GM21367 (cell line): ENCODE data around the gene SLC15A5.

Experiments
- ATAC-seq: cut with Tn5 transposase; IDR thresholded peaks from one replicate; pipeline ENCODE4 v1.9.1; 2021; ENCODE audit not compliant: unreplicated experiment

SLC15A5 gene

DNA sequence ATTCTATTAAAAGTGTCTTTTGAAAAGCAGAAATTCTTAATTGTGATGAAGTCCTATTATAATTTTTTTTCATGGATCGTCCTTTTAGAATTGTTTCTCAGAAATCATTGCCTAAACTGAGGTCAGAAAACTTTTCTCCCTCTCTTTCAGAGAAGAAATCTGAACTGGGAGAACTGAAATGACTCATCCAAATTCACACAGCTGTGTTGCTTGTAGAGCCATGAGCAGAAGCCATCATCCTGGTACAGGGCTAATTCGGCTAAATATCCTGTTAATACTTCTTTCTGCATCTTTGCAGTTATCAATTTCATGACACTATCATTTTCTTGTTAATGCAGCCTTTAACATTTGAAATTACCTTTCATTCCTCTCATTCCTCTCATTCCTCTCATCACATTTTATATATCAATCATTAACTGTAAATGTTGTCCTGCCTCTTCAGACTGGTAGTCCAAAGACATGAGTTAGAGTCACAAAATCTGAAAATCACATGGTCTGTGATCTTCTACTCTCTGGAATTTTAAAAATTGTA lies 15.5 kb downstream of the SLC15A5 start:
- ATAC-seq = no peak

GRCh38 chr12:16260206-16260605 lies 17.3 kb downstream of the SLC15A5 start:
- ATAC-seq = no peak

DNA sequence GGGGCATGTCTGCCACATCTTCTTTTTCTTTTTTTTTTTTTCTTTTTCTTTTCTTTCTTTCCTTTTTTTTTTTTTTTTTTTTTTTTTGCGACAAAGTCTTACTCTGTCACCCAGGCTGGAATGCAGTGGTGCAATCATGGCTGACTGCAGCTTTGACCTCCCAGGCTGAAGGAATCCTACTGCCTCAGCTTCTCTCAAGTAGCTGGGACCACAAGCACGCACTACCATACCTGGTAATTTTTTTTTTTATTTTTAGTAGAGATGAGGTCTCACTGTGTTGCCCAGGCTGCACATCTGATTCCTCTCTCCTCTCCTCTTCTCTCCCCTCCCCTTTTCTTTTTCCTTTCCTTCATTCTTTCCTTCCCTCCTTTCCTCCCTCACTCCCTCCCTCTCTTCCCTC lies 18.5 kb downstream of the SLC15A5 start:
- no peak for ATAC-seq

DNA sequence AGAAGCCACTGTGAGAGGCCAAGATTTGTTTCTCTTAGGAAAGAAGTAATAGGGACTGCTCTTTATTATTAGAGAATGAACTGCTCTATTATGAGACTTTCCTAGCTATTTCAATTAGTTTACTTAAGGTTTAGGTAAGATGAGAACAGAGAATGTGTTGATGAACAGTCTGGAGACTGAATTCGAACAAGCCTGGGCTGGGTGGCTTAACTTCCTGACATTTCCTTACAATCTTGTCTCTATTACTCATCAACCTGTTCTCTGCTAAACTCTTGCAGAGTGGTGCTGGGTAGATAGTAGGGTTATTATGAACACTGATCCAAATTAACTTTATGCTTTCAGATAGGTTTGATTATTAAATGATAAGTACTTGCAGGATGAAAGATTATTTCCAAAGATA lies 31.2 kb downstream of the SLC15A5 start:
- ATAC-seq = no peak

DNA sequence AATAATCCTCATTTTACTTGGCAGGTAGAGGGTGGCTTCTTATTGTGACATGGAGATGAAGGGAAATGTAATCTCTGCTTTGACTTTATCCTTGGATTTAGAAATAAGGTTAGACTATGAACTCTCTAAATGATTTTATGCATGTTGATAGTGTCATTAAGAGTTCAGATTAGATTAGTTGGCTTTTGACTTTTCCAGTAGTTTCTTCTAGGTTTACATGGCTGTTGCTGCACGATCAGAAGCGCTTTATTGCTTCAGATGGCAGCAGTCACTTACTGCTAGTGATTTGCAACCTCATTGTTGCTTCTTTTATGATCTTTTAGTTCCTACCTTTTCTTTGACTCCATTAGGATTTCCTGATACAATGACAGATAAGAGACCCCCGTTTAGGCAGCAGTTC lies 32.3 kb downstream of the SLC15A5 start:
- ATAC-seq = no peak

DNA sequence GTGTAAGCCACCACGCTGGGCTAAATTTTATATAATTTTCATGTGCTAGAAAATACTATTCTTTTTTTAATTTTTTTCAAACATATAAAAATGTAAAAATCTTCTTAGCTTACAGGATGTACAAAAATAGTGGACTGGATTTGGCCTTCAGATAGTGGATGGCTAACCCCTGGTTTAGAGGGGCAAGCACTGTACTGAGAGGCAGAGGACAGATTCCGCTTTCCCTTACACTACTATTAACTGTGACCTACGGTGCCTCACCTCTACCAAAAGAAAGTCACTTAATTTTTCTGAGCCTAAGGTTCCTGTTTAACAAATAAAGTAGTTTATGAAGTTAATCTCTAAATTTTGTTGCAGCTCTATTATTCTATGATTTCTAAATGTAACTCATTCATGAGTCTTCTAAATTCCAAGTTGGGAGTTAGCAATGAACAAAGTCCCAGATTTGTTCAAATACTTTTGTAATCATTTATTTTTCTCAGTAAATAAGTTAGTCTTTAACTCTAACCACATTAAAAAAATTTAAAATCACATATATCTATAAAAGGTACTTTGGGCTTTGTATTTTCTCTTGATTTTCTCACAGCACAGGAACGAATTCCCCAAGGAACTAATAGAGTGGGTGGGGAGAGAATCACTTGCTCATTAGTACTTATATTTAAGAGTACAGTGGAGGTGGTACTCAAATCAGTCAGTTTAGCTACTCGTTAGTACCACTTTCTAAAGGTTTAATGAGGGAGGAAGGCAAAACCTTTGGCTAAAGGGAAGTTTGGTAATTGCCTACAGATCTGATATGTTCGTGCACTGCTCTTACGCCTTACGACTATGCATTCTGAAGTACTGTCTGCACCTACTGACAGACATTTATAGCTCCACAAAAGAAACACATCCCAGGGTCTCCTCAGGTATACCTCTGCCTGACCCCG lies 33.7 kb downstream of the SLC15A5 start:
- no peak for ATAC-seq

DNA sequence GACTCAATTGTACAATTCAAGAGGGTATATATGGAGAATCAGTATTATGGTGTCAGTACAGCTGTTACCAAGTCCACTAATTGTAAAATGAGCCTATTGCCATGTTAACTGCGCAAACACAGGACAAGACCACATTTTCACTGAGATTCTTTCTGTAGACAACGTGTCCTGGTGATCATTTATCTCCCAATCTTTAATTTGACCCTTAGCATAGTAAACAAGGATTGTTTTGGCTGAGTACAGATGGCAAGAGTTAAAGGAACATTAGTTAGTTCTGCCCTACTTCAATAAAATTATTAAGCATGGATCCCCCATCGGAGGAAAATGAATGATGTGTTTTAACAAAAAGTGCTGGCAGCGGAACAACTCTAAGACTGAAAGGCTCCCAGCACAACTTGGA lies 36.1 kb downstream of the SLC15A5 start:
- no peak for ATAC-seq

GRCh38 chr12:16238661-16239060 lies 38.8 kb downstream of the SLC15A5 start:
- ATAC-seq = no peak

DNA sequence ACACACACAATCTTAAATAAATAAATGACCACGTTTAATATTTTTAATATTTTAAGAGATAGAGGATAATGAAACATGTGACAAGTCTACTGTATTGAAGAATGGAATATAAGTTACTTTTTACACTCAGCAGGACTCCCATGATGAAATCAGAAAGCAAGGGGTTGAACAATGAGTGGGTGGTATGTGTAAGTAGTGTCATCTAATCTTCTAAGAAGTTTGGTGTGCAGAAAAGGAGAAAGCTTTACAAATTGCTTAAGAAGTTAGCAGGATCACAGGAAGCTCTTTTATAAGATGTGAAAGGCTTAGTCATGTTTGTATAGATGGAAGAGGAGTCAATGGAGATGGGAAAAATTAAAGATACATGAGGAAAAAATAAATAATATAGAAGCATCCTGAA lies 47.8 kb downstream of the SLC15A5 start:
- ATAC-seq = no peak

DNA sequence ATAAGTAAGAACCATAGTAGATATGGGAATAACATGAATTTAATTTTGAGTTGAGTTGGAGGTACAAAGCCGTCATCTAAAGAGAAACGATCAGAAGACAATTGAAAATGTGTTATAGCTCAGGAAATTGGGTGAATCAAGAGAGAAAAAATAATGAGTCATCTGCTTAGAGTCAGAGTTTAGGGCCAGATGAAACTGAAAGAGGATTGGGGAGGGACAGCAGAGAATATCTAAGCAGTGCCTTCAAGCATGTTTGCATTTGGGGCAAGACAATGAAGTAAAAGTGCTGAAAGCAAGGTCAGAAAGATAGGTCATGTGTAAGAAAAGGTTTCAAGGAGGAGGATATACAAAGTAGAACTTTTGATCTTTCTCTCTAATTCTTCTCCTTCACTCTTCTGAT lies 49.4 kb downstream of the SLC15A5 start:
- ATAC-seq = no peak

DNA sequence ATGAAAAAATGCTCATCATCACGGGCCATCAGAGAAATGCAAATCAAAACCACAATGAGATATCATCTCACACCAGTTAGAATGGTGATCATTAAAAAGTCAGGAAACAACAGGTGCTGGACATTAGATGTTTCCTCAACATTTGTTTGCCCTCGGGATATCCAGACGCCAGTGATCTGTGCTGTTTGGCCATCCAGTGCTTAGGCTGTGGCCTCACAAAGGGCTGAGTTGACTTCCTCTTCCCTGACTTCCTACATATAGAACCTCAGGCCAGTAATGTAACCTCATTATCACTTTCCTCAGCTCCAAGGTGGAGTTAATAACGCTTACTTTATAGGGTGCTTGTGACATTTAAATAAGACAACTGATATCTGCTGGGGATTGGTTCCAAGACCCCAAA lies 51.8 kb downstream of the SLC15A5 start:
- no peak for ATAC-seq

GRCh38 chr12:16224196-16224595 lies 53.3 kb downstream of the SLC15A5 start:
- ATAC-seq = no peak

- no peak for ATAC-seq
Measured at GRCh38 chr12:16221776-16222175, 55.7 kb downstream of the SLC15A5 start.

- ATAC-seq = no peak
Measured at GRCh38 chr12:16220120-16220519, 57.4 kb downstream of the SLC15A5 start.

GRCh38 chr12:16218934-16219751 lies 58.3 kb downstream of the SLC15A5 start:
- no peak for ATAC-seq

DNA sequence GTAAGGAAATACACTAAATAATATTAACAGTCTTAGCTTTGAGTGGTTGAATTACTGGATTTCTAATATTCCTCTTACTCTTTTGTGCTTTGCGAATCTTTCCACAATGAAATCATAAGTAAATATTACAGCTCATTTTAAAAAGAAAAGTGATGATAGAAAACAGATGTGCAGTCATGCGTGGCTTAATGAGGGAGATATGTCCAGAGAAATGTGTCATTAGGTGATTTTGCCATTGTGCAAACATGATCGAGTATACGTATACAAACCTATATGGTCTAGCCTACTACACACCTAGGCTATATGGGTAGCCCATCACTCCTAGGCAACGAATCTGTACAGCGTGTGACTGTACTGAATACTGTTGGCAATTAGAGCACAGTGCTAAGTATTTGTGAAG lies 59.3 kb downstream of the SLC15A5 start:
- no peak for ATAC-seq

DNA sequence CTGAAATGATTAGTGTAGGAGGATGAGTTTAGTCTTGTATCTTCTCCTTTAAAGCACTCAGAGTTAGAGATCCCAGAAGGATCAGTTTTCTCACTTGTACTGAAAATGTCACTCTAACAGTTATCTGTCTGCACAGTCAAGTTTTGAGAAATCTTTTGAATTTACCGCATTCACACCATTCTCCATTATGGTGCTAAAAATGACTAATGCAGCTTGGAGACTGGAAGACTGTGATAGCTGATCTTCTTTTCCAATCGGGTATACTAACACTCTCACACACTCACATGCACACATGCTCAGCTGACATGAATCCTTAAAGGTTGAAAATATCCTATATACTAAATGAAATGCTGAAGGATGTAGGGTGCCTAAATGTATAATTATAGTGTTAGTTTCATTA lies 65.8 kb downstream of the SLC15A5 start:
- ATAC-seq = no peak

DNA sequence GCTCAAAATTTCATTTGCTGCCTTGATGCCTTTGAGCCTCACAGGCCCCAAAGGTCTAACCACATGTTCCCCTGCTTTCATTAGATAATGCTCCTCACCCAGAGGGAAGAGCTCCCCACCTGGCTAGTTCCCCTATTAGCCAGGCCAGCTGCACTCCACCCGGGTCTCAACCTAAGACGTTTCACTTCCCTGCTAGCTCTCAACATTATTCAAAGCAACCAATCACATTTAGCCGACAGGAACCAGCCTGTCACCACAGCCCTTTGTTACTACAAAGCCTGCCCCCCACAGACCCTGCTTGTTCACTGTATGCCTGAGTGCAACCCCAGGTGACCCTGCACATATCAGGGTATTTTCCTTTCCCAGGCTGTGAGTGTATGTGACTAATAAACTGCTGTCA lies 78.6 kb downstream of the SLC15A5 start:
- ATAC-seq = peak; percentile 95

DNA sequence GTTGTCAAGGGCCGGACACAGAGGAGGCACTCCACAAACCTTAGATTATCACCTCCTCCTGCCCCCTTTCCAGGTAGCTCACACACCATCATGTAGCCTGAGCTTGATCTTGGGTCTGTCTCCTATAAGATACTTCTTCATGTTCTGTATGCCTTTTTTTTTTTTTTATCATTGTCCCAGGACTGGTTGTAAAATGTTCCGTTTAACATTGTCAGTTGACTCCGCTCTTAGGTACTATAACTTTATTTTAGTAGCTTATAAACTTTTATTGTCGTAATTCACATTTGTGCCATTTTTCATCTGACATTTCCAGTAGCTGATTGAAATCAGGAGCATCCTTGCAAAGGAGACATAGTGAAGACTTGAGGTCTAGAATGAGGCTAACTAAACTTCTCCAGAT lies 79.9 kb downstream of the SLC15A5 start:
- ATAC-seq = no peak

- ATAC-seq = no peak
Measured at GRCh38 chr12:16189849-16190248, 87.6 kb downstream of the SLC15A5 start.

DNA sequence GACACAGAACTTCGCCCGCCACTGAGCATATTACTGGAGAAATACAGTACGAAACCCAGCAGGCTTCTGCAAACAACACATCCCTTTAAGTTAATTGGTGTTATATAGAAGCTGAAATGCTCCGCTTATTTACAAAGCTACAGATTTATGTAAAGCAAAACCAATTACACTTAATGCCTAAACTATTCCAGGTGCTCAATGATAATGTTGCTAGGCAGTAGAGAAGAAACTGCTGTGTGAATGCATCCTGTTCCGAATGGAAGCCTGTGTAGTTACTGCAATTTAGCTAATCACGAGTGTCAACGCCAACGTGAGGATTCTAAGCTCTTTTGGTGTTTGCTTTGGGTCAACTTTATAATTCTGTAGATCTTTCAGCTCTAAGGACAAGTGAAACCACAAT lies 89.8 kb downstream of the SLC15A5 start:
- no peak for ATAC-seq

GRCh38 chr12:16184681-16185080 lies 92.8 kb downstream of the SLC15A5 start:
- no peak for ATAC-seq
